PC-9 (cell line): Measurements from ENCODE around the gene GHITM.

ENCODE experiments used
- CTCF ChIP-seq: fragments of 200-600 bp; sonication (generic); conservative IDR thresholded peaks from 2 replicates; pipeline ENCODE4 v1.6.1; 2017; ENCODE audit warnings: mixed run types, antibody characterized with exemption, mild to moderate bottlenecking, moderate library complexity
- EZH2 ChIP-seq: fragments of 200-600 bp; sonication (generic); IDR thresholded peaks from 2 replicates; pipeline ENCODE4 v1.8.0; 2017; ENCODE audit warnings: antibody characterized with exemption, low read depth

GRCh38 chr10:84152769-84153168 is 13.5 kb downstream of the GHITM start:
- TF ChIP-seq CTCF = no peak
- TF ChIP-seq EZH2 = no peak
